Measurements from ENCODE around the gene RASGRF2.
"Not testable (repeated sequence)": the region's sequence is repeated elsewhere in the genome, so short reads cannot be mapped to it uniquely, and the experiment has no call there.

The RASGRF2 gene

DNA sequence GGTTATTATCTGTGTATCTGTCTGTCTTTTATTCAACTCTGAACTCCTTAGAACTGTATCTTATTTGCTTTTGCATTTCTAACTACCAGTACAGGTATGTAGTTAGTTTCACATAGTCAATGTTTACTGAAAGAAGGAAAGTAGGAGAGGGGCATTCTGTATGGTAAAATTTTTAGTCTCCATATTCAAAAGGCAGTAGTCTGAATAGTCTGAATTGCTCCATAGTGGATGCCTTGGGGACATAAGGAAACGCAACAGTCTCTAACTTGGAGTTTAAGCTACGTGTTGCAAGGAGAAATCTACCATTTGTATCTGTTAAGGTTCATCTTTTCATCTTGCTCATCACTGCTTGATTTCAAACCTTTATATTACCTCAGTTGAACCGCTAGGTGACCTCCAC is 26.2 kb downstream of the RASGRF2 start:
- no peak for DNase-seq (ENCODE audit: low read depth)

GRCh38 chr5:80987078-80987766 is 27.1 kb downstream of the RASGRF2 start:
- no peak for DNase-seq (ENCODE audit: low read depth)

DNA sequence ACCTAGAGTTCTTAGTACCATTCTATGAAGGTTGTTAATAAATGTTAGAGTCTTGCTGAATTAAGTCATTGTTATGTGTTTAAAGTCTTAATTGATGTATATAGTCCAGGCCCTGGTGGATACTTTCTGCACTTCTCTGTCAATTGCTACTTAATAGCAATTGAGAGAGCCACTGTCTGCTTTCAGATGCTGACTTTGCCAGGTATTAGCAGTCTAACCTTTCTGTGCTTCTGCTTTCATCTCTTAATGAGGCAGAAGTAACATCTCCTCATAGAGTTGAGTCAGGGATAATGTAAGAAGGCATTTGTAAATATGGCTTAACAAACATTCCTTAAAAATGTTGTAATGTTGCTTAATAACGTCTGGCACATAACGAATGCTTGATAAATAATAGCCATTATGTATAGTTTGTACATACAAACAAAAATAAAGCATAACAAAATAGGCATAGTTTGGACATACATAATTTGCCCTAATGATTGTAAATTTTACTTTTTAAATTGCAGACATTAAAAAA is 28.3 kb downstream of the RASGRF2 start:
- DNase-seq (ENCODE audit: low read depth), result no peak

DNA sequence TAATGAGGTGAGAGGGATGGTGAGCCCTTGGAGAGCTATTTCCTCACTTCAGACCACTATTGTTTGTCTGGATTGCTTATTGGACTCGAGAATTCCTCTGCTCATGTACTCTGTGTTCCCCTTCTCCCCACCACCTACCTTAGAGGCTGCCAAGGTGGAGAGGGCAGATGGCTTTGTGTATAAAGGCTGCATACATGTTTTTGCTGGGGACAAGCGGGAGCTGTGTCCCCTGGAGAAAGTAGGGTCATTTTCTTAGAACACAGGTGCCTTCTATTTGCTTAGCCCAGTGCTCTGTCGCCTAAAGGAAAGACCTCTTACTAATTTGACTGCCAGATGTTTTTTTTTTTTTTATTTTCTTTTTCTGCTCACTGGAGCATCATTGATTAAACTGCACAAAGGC is 29.7 kb downstream of the RASGRF2 start:
- no peak for DNase-seq (ENCODE audit: low read depth)

GRCh38 chr5:80990527-80990926 is 30.4 kb downstream of the RASGRF2 start:
- no peak for DNase-seq (ENCODE audit: low read depth)

- no peak for DNase-seq (ENCODE audit: low read depth)
These were observed 30.8 kb downstream of the RASGRF2 start for GRCh38 chr5:80990971-80991370.

GRCh38 chr5:80995908-80996307 is 35.7 kb downstream of the RASGRF2 start:
- no peak for DNase-seq (ENCODE audit: low read depth)

DNA sequence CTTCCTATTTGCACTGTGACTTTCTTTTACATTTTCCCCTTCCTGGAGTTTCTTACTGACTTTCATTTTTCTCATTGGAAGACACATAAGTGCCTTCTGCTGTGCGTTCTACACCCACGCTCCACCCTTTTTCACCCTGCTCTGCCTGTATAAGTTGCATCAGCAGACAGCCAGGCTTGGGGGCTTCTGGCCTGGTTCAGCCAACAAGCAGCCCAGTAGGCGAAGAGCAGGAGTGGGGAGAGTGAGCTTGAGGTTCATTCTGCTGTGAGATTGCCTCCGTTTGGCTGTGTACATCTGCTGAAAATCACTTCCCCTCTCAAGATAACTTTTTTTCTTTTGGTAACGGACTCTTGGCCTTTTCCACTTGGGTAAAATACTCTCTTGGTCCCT is 38.4 kb downstream of the RASGRF2 start:
- DNase-seq (ENCODE audit: low read depth), result no peak

DNA sequence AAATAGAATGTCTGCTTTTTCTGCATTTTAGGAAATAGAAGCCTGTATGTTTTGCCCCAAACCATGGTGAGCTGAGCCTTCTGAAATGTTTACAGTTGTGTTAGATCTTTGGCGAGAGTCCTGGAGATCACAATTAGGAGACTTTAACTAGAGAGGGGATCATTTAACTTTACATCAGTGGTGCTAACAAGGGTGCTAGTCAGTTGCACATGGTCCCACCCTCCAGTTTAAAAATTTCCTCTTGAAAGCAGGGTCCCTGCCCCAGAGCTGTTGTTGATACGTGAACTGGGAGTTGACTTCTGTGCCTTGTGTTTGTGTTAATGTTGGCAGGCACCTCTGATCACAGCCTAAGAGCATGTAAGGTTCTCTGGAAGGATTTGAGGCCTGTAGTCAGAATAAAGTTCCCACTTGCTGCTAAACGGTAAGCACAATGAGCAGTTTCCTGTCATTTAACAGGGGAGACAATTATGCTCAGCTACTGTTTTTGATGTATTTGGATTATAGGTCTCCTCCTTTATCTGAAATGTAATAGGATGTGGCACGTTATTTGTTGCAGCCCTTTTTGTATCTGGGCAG is 43.7 kb downstream of the RASGRF2 start:
- DNase-seq (ENCODE audit: low read depth), result no peak

DNA sequence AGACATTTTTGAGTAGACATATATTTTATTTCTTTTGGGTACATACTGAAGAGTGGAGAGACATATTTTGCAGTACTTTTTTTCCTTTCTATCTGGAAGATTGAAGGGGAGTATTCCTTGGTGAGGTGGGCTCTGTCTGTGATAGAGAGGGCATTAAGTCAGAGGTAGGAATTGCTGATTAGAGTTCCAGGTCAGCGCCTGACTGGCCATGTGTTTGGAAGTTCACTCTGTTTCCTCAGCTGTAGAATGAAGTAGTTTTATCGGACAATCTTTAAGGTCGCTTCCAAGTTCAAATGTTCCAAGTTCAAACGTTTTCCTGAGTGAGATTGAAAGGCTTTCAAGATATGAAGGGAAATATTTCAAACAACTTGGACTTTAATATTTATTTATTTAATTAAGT is 45.5 kb downstream of the RASGRF2 start:
- DNase-seq (ENCODE audit: low read depth), result no peak

DNA sequence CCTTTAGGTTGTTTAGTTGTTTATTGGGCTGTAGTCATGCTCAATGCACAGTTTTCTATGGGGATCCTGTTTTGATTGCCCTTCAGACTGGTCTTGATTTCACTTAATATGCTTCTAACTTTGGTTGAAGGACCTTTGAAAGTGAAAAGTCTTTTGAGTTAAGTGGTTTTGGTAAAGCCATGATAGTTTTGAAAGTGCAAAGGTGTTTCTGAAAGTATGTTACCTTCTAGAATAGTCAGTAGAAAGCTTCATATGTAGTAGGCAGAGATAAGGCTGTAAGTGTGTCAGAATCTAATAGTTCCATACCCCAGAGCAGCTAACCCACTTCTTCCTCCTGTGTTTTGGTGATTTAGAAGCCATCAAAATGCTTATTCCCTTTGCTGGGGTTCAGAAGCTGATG is 46.1 kb downstream of the RASGRF2 start:
- no peak for DNase-seq (ENCODE audit: low read depth)

DNA sequence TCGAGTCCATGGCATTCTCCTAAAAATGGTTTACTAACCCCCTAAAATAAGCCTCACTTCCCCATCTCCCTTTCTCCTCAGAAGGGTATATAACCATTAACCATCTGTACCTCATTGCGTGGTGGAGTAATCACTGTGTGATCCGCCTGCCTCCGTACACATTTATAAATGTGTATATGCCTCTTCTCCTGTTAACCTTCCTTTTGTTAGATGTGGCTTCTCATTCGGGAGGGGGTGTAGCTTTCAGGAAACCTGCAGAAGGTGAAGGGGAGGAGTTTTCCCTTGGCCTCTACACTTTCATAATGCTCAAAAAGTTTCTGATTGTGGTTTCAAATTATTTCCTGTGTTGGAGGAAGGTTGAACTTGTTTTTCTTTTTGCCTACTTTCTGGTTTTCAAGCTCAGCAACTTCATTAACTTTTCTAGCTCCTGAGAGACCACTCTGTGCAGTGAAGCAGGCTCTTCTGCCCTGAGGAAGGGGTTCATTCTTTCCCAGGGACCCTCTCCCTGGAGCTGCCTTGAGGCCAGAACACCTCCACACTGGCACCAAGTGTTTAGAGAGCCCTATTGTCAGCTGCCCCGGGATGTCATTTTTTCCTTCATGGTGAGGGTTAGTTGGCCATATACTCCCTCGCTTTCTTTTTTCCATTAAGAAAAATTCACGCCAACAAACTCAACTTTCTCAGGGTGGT is 46.9 kb downstream of the RASGRF2 start:
- no peak for DNase-seq (ENCODE audit: low read depth)

GRCh38 chr5:81007637-81008027 is 47.5 kb downstream of the RASGRF2 start:
- DNase-seq (ENCODE audit: low read depth), result no peak

DNA sequence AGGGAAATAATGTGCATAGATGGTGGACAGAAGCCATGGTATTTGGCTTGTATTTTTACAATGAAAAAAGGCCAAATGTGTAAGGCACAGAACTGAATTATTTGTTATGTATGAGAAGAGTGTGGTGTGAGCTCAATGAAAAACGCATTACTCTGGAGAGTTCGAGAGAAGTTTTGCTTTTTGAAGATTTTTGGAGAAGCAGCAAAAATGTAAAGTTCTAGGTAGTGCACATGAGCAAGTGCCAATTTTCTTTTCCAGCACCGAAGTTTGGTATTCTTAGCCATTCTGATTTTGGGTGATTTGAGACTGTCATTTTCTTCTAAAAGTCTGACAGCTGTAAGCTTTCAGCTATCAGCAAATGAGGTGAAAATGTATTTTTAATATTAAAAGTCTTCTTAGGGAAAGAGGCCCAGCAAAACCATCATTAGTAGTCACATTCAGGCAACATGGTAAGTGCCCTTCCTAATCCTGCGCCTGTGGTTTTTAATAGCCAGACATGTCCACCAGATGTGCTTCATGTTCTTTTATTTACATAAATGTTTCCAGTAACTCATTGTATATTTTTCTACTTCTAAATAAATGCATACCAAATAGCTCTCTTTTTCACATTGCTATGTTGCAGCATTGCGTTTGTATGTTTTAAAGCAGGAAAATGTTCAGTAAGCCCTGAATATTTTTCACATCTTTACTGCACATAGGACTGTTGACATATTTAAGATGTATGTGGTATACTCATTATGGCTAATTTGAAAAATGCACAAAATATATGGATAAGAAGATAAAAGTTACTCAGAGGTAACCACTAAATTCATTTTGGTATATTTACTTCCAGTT is 50.4 kb downstream of the RASGRF2 start:
- no peak for DNase-seq (ENCODE audit: low read depth)

DNA sequence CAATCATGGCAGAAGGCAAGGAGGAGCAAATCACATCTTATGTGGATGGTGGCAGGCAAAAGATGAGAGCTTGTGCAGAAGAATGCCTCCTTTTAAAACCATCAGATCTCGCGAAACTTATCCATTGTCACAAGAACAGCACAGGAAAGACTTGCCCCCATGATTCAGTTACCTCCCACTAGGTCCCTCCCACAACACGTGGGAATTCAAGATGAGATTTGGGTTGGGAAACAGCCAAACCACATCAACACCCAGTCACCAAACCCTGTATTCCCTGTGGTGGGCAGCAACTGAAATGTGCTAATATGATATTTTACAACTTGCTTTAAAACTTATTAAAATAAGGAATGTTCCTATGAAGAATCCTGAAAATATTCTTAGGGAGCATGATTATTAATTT is 54.2 kb downstream of the RASGRF2 start:
- no peak for DNase-seq (ENCODE audit: low read depth)

- DNase-seq (ENCODE audit: low read depth), result no peak
These were observed 56.0 kb downstream of the RASGRF2 start for GRCh38 chr5:81016116-81016515.

DNA sequence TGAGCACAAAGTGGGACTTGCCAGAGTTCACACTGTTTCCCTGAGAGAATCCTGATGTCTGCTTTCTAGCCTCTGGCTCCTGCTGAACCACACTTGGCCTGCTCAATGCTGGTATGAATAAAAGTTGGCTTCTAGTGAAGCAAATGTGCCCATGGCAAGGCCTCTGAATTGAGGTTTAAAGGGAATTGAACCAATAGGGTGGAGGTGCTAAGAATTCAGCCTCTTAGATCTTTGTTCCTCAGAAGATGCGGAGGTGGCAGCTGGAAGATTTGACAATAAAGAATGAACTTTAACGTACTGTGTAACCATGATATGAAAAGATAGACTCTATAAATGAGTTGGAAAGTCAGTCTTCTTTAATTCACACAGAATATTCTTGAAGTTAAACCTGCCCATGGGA is 57.2 kb downstream of the RASGRF2 start:
- DNase-seq (ENCODE audit: low read depth), result no peak

DNA sequence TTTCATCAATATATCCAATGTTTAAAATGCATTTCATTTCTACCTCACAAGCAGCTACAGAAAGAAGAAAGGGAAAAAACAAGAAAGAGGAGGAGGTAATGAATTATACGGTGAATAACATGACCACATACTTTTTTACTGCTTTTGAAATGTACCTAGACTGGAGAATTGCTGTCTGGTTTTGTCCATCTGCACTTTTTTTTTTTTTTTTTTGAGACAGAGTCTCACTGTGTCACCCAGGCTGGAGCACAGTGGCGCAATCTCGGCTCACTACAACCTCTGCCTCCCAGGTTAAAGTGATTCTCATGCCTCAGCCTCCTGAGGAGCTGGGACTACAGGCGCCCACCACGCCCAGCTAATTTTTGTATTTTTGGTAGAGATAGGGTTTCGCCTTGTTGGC is 58.4 kb downstream of the RASGRF2 start:
- DNase-seq (ENCODE audit: low read depth), result not testable (repeated sequence)

- no peak for DNase-seq (ENCODE audit: low read depth)
These were observed 59.6 kb downstream of the RASGRF2 start for GRCh38 chr5:81019748-81020147.

GRCh38 chr5:81020478-81021167 is 60.5 kb downstream of the RASGRF2 start:
- no peak for DNase-seq (ENCODE audit: low read depth)

- DNase-seq (ENCODE audit: low read depth), result no peak
These were observed 61.3 kb downstream of the RASGRF2 start for GRCh38 chr5:81021486-81021885.

Measured in activated T-helper 9 cell treated with anti-CD3 and anti-CD28 coated beads, Interleukin-2, amount 50 U/mL, for 16 hours (primary cell).